ENCODE data around the gene PARD3B.

The PARD3B gene

DNA sequence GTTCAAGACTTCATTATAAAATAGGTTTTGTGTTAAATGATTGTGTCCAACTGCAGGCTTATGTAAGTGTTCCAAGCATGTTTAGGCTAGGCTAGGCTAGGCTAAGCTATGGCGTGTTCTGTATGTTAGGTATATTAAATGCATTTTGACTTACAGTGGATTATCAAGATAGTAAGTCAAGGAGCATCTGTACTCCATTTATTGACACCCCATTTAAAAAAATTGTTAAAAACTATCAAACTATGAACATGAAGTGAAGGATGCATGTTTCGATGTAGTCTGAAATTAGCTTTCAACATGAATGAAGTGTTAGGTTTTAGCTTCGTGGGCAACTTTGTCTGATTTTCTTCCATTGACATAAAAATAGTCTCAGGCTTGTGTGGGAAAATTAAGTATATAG lies 290.5 kb downstream of the PARD3B start:
- TF ChIP-seq, protein P1, sequence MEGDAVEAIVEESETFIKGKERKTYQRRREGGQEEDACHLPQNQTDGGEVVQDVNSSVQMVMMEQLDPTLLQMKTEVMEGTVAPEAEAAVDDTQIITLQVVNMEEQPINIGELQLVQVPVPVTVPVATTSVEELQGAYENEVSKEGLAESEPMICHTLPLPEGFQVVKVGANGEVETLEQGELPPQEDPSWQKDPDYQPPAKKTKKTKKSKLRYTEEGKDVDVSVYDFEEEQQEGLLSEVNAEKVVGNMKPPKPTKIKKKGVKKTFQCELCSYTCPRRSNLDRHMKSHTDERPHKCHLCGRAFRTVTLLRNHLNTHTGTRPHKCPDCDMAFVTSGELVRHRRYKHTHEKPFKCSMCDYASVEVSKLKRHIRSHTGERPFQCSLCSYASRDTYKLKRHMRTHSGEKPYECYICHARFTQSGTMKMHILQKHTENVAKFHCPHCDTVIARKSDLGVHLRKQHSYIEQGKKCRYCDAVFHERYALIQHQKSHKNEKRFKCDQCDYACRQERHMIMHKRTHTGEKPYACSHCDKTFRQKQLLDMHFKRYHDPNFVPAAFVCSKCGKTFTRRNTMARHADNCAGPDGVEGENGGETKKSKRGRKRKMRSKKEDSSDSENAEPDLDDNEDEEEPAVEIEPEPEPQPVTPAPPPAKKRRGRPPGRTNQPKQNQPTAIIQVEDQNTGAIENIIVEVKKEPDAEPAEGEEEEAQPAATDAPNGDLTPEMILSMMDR (IDR thresholded peaks at IDR 0.05): no peak
- Histone ChIP-seq H3K4me3 (ENCODE audit: low read depth in 1 of 2, low read length in 1 of 2) (no peak overlapping the region), H3K36me3 (no peaks in the 10 kb centered on the region), H3K27me3 (no peaks in the 10 kb centered on the region), H3K4me1 (ENCODE audit: control insufficient read depth in 1 of 2, insufficient read depth in 1 of 2, low read depth in 1 of 2, low read length in 1 of 2) (no peaks in the 10 kb centered on the region), H3K27ac (no peak overlapping the region), H3K9me3 (no peaks in the 10 kb centered on the region)

DNA sequence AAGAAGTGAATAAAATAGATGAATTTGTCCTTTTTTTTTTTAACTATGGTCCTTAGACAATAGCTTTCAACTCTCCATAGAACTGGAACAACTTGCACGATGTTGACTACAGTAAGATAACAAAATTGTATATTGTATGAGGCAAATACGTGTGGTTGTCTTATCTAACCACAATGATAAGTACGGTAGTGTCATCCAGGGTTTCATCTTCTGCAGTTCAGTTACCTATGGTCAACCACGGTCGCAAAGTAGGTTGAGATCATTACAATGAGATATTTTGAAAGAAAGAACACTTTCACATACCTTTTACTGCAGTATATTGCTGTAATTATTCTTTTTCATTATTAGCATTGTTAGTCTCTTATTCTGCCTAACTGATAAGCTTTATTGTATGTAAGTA lies 295.2 kb downstream of the PARD3B start:
- Histone ChIP-seq H3K27me3 (no peaks in the 10 kb centered on the region), H3K4me3 (ENCODE audit: low read depth in 1 of 2, low read length in 1 of 2) (no peak overlapping the region), H3K9me3 (no peaks in the 10 kb centered on the region), H3K4me1 (ENCODE audit: control insufficient read depth in 1 of 2, insufficient read depth in 1 of 2, low read depth in 1 of 2, low read length in 1 of 2) (no peaks in the 10 kb centered on the region), H3K27ac (no peak overlapping the region), H3K36me3 (no peaks in the 10 kb centered on the region)
- TF ChIP-seq, protein P1 (IDR thresholded peaks at IDR 0.05): no peak

DNA sequence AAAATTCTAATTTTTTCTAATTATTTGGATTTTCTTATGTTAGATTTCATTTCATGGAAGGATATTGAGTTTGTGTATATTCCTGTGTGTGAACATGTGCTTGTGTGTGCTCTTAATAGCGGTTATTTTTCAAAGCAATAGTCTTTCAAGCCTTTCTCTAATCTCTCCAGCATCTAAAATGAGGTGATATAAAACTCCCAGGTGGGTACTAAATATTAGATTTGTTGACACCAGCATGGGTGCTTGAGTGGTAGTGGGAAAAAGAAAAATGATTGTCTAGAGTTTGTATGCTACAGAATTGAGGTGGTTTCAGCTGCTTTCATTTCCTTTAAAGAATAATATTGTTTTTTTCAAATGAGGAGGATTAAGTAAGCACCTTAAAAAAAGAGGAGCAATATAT lies 296.8 kb downstream of the PARD3B start:
- Histone ChIP-seq H3K4me3 (ENCODE audit: low read depth in 1 of 2, low read length in 1 of 2) (no peak overlapping the region), H3K9me3 (no peaks in the 10 kb centered on the region), H3K36me3 (no peaks in the 10 kb centered on the region), H3K27ac (no peak overlapping the region), H3K27me3 (no peaks in the 10 kb centered on the region), H3K4me1 (ENCODE audit: control insufficient read depth in 1 of 2, insufficient read depth in 1 of 2, low read depth in 1 of 2, low read length in 1 of 2) (no peaks in the 10 kb centered on the region)
- TF ChIP-seq, protein P1 (IDR thresholded peaks at IDR 0.05): no peak

DNA sequence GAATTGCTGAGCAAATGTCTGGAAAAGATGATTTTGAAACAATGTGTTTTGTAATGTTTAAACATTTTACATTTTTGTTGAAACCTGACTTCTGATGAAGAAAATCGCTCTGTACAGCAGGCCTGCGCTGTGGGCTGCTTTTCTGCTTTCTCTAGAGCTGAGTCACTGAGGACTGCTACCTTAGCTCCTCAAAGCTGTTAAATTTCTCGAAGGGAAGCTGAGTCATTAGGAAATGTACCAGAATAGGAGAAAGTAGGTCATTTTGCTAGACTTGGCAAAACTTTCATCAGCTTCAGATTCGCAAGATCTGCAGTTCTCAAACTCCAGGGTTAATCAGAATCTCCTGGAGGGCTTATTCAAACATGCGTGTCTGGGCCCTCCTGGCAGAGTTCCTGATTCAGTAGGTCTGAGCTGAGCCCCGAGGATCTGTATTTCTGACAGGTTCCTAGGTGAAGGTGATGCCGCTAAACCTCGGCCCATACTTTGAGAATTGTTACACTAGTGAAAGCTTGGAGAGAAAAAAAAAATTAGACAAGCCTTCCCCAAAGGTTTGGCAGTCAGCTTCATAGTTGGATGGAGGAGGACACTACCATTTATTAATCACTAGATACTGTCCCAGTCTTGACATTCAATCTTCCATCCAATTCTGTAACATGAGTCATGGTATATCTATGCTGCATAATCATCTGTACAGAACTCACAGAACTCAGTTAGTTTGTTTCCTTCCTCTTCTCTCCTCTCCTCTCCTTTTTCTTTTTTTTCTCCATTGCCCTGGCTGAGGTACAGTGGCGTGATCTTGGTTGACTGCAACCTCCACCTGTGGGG lies 297.6 kb downstream of the PARD3B start:
- Histone ChIP-seq H3K27me3 (no peaks in the 10 kb centered on the region), H3K27ac (no peak overlapping the region), H3K4me3 (ENCODE audit: low read depth in 1 of 2, low read length in 1 of 2) (no peak overlapping the region), H3K9me3 (no peaks in the 10 kb centered on the region), H3K4me1 (ENCODE audit: control insufficient read depth in 1 of 2, insufficient read depth in 1 of 2, low read depth in 1 of 2, low read length in 1 of 2) (no peaks in the 10 kb centered on the region), H3K36me3 (no peaks in the 10 kb centered on the region)
- TF ChIP-seq, protein P1 (IDR thresholded peaks at IDR 0.05): no peak

DNA sequence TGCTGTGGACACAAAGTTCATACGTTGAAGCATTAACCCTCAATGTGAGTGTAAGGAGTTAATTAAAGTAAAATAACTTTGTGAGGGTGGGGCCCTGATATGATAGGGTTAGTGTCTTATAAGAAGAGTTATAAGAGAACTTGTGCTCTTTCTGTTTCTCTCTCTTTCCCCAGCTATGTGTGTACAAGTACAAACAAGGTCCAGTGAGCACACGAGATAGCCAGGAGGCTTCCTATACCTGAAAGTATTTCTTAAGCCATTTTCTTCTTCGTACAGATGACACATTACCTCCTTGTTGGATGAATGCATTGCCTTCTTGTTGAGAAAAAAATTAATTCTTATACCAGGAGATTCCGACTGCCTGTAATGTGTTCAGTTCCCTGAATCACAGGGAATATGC lies 301.2 kb downstream of the PARD3B start:
- no peaks in the 10 kb centered on the region for H3K4me1 ChIP-seq (ENCODE audit: control insufficient read depth in 1 of 2, insufficient read depth in 1 of 2, low read depth in 1 of 2, low read length in 1 of 2)
- TF ChIP-seq, protein P1 (IDR thresholded peaks at IDR 0.05): no peak
- H3K27me3 ChIP-seq: no peaks in the 10 kb centered on the region
- no peaks in the 10 kb centered on the region for H3K9me3 ChIP-seq
- H3K27ac ChIP-seq: no peak overlapping the region
- H3K36me3 ChIP-seq: no peaks in the 10 kb centered on the region
- H3K4me3 ChIP-seq (ENCODE audit: low read depth in 1 of 2, low read length in 1 of 2): no peak overlapping the region
